NCI-H1092 treated with DMSO at 0.1 percent for 48 hours (cell line): ENCODE measurements around the gene KIAA1958.

Source experiments
- DNase-seq: peaks from one replicate; lab custom pipeline; 2025; lab: John Stamatoyannopoulos, UW

KIAA1958 gene, protein sequence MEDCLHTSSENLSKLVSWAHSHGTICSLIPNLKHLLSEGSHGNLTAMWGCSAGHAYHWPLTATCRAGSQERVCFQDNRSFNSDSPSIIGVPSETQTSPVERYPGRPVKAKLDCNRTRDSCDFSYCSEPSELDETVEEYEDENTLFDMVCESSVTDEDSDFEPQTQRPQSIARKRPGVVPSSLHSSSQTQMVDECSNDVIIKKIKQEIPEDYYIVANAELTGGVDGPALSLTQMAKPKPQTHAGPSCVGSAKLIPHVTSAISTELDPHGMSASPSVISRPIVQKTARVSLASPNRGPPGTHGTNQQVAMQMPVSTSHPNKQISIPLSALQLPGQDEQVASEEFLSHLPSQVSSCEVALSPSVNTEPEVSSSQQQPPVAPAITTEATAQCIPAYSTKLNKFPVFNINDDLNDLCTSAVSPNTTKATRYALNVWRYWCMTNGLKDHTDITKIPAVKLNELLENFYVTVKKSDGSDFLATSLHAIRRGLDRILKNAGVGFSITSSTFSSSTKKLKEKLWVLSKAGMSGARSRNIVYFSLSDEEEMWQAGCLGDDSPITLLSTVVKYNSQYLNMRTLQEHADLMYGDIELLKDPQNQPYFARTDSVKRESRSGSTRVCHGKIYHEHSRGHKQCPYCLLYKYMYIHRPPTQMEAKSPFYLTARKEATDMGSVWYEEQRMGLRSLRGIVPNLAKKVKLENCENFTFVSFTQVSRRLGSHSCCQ

DNA sequence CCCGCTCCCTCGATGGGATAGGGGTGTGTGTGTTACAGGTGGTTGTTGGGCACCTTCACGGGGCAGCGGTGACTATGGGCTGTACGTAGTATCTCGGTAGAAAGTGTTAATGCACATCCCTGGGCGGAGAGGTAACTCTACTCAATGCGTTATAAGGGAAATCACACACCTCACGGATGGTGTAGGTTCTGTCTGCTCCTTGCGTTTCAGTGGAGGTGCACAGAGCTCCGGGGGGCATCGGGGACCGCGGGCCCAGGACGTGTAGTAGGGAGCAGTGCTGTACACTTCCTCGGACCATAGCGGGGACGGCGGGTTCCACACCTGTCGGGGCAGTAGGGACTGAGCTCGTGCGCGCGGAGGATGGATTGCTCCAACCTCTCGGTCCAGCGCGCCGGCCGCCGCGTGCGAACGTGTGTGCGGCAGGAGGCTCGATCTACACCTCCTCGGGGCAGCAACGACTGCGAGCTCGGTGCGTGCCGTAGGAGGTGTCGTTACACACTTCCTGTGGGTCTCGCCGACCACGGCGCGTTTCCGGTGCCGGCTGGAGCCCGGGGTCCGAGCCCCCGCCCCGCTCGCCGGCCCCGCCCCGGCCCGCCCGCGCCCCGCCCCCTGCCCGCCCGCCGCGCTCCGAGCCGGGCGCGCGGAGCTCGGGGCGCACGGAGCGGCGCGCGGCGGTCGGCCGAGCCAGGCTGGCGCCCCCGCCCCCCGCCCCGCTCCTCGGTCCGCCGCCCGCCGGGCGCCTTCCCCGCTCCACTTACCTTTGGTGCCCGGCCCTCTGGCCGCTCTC, at the start of gene KIAA1958:
Gene KIAA1958, plus strand, starts transcription at position 607 of the 787 bp plus-strand sequence. CDS start 87,254 bp downstream, outside the sequence.
- DNase-seq = peak; percentile 75

DNA sequence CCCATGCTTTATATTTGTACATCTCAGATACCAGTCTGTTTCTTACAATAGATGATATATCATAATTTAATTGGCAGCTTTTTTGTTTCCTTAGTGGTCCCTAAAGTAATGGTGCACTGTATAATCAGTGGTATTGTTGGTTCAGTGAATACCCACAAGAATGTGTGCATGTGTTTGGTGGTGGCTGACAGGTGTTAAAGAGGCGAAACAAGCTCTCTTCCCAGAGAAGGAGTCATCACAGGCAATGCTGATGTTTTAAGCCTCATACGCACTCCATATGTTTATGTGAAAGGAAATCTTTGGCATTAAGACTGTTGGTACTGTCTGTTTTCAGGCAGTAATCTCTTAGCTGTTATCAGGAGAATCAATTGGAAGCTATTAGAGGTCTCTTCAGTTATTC, 49.2 kb upstream of the KIAA1958 start:
- no peak for DNase-seq

DNA sequence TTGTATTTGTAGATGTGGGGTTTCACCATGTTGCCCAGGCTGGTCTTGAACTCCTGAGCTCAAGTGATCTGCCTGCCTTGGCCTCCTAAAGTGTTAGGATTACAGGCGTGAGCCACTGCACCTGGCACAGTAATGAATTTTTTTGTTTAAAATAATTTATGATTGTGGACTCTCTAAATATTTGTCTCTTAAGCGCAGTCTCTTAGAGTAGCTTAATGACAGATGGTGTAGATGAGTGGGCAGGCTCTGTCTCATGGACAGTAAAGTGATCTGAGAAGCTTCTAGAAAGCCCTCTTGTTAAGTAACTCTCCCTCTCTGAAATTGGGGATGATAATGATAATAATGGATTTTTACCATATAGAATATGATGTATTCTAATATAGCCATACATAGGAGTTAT, 47.5 kb upstream of the KIAA1958 start:
- DNase-seq = peak; percentile 47

DNA sequence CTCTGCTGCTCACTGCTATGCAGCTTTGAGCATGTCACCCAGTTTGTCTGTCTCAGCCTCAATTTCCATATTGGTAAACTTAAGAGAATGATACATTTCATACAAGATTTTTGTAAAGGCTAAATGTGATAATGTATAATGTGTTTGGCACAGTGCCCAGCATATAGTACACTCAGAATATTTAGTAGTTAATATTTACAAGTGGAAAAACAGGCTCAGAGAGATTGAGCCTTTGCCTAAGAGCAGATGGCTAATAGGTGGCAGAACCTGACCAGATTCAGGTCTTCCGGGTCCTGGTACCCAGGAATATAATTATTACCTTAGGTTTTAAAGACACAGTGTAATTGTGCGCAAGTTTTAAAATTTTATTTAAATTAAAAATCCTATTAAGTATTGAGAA, 46.8 kb upstream of the KIAA1958 start:
- no peak for DNase-seq

DNA sequence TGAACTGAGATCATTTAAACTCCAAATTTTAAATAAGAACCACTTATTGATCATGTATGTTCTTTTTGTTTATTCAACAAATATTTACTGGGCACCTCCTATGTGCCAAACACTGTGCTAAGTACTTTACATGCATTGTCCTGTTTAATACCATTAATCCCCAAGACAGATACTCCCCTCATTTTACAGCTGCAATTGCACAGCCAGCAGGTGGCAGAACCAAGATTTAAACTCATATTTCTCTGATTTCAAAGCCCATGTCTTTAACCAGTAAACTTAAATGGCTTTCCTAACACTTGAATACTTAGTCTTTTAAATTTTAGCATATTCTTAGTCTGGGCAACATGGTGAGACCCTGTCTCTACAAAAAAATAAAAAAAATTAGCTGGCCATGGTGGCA, 43.4 kb upstream of the KIAA1958 start:
- DNase-seq = no peak

DNA sequence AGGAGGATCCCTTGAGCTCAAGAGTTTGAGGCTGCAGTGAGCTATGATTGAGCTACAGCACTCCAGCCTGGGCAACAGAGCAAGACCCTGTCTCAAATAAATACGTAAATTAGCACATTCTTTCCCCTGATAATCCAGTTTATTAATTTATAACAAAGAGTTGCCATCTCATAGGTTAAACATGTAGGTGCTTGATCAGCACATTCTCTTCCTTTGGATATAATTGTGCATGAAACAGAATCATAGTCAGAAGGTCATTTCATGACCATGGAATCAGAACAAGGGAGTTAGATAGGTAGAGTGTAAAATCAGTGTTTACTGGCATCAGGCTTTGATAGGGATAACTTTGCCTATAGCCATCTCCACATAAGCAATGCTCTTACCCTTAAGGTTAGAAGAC, 43.0 kb upstream of the KIAA1958 start:
- DNase-seq = no peak

DNA sequence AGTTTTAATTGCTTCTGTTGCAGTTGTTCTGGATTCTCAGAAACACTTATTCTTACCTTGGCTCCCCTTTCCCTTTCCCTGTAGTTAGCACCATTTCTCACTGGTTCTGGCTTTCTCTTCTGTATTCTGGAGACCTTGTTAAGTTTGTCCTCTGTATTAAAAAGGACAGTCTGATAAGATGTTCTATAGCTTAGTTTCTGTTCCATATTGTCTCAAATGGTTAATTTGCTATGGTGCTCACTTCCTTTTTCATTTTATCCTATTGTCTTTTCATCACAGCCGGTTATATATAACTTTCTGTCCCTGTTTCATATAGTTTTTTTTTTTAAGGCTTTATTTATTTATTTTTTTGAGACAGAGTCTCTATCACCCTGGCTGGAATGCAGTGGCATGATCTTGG, 41.4 kb upstream of the KIAA1958 start:
- DNase-seq = no peak

DNA sequence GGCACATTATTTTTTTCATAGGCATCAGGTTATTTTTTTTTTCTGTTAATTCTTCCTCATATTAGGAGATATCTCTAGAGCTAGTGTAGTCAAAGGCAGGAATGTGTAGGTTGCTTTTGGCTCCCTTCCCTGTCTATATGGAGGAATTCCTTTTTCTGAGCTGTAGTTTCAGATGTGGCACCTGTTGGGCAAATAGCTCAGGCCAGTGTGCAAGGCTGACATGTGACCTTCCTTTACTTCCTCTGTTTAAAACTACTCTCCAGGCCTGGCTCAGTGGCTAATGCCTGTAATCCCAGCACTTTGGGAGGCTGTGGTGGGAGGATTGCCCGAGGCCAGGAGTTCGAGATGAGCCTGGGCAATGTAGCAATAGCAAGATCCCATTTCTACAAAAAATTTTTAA, 40.5 kb upstream of the KIAA1958 start:
- DNase-seq = no peak

DNA sequence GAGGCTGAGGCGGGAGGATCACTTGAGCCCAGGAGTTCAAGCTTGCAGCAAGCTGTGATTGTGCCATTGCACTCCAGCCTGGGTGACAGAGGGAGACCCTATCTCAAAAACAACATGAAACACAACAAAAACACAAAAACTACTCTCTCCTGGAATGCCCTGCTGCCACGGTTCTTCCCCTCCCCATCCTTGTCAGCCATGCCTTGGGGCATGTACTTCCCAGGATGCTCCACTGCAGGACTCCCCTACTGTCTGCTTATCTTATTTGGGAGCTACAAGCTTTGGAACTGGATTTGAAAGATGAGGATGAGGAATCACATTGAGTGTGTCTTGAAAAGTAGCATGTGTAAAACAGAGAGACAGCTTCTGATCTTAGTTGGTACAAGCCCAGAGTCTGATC, 40.1 kb upstream of the KIAA1958 start:
- no peak for DNase-seq

DNA sequence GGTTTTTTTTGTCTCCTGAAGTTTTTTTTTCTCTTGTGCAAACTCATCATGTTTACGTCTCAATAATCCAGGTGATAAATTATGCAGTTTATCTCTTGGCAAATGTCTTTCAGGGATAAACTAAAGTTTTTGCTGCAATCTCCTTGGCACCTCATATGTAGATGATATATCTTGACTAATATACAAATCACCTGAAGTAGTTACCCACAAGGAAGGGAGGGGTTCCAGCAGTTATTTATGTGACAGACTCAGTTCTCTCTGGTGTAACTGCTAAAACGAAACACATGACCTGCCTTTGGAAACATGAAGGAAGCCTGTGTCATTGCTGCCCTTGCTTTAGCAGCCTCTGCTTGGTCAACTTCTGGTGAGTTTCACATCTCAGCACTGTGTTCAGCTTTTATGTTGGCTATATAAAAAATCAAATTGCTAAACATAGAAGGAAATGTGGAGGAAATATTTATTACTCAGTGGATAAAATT, 39.3 kb upstream of the KIAA1958 start:
- DNase-seq = no peak

DNA sequence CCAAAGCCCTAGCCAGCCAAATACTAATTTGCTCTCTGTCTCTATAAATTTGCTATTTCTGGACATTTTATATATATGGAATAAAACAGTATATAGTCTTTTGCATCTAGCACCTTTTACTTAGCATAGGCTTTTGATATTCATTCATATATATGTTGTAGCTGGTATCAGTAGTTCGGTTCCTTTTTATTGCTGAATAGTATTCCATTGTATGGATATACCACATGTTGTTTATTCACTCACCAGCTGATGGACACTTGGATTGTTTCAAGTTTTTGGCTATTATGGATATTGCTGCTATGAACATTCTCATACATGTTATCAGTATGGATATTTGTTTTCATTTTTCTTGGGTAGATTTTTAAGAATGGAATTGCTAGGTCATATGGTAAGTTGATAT, 23.8 kb upstream of the KIAA1958 start:
- DNase-seq = no peak

DNA sequence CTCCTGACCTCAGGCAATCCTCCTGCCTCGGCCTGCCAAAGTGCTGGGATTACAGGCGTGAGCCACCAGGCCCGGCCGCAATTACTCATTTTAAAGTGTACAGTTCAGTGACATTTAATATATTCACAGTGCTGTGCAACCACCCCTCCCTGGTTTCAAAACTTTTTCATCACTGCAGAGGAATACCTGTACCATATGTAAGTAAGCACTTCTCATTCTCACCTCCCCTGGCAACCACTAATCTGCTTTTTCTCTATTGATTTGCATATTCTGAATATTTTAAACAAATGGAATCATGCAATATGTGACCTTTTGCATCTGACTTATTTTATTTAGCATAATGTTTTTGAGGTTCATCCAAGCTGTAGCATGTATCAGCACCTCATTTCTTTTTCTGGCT, 21.3 kb upstream of the KIAA1958 start:
- no peak for DNase-seq

DNA sequence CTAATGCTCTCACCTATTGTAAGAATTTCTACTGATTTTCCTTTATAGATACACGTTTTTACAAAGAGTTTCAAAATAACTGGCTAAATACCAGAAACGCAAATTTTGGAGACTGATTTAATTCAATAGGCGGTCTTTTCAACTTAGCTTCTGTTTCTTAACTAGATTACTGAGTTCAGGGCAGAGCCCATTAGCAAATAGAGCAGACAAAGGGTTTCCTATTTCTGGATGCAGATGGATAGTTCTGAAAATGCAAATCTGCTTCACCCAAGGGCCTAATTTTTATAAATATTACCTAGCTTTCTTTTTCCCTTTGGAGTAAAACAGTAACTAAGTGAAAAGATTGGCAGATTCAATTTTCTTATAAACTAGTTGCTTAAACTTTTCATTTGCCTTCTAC, 13.6 kb upstream of the KIAA1958 start:
- DNase-seq = no peak

DNA sequence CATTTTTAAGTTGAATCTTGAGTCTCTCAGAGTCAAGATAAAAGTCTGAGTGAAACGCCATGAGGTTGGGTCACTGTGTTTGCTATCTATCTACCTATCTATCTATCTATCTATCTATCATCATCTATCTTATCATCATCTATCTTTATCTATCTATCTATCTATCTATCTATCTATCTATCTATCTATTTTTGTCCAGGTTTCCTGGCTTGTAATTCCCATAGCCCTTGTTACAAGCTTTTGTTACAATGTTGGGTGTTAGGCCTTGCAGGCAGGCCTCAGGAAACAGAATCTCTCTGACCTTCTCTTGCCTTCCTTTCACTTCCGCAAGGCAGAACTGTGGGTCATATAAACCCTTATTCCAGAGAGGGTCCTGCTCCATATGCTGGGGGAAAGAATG, 12.6 kb upstream of the KIAA1958 start:
- no peak for DNase-seq

DNA sequence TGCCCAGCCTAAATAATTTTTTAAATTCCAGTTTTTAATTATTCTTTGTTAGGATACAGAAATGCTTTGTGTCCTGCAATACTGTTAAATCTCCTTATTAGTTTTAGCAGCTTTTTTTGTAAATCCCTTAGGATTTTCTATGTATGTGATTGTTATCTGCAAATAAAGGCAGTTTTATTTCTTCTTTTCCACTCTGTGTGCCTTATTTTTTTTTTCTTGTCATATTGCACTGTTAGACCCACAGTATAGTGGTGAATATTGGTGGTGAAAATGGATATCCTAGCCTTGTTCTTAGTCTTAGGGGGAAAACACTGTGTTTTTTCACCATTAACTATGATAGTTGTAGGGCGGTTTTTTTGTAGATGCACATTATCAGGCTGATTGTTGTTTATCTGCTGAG, 11.3 kb upstream of the KIAA1958 start:
- no peak for DNase-seq

DNA sequence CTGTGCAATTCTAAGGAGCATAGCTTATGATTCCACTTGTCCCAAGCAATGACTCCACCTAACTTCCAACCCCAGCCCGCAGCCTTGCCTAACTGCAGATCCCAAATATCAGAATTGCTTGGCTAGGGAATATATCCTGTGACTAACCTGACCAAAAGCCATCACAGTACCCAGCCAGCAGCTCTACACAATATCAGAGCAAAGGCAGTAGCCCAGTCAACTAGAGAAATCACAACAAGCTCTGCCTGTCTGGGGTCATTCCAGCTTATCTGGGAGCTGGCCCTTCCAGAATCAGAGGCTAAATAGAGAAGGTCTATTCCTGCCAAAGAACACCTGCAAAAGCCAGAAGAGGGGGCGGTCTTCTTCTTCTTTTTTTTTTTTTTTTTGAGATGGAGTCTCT, 9.3 kb upstream of the KIAA1958 start:
- no peak for DNase-seq

DNA sequence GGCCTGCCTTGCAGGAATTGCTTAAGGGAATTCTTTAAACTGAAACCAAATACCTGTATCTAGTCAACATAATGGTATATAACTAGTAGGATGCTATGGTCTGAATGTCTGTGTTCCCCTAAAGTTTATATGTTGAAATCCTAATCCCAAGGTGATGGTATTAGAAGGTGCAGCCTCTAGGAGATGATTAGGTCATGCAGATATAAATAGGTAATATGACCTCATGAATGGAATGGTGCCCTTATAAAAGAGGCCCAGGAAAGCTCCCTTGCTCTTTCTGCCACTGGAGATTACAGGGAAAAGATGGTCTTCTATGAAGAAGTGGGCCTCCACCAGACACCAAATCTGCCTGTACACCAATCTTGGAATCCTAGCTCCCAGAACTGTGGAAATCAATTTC, 7.4 kb upstream of the KIAA1958 start:
- no peak for DNase-seq

DNA sequence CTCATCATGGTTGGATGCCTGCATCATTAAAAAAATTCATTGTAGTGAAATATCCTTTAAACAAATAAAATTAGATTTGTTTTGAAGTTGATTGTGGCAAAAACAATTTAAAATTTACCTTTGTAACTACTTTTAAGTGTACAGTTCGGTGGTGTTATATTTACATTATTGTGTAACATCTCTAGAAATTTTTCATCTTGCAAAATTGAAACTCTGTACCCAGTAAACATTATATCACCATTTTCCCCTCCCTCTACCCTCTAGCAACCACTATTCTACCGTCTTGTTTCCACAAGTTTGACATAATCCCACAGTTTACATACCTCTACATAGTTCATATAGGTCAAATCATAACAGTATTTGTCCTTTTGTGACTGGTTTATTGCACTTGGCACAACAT, 2.0 kb upstream of the KIAA1958 start:
- no peak for DNase-seq

DNA sequence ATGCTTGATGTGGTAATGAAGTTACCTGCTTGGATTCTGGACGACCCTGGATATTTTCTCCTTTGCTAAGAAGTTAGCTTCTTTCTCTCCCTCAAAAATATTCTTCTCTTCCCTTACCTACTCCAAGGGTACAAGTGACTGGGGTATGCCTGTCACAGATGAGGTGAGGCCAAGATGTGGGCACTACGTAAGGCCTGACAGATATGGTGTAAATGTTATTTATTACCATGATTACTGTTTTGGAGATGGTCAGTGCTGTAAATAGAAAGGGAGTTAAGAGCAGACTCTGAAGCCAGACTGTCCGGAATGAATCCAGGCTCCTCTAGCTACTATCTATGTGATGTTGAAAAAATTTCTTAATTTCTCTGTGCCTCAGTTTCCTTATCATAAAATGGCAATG, 1.1 kb upstream of the KIAA1958 start:
- DNase-seq = no peak

DNA sequence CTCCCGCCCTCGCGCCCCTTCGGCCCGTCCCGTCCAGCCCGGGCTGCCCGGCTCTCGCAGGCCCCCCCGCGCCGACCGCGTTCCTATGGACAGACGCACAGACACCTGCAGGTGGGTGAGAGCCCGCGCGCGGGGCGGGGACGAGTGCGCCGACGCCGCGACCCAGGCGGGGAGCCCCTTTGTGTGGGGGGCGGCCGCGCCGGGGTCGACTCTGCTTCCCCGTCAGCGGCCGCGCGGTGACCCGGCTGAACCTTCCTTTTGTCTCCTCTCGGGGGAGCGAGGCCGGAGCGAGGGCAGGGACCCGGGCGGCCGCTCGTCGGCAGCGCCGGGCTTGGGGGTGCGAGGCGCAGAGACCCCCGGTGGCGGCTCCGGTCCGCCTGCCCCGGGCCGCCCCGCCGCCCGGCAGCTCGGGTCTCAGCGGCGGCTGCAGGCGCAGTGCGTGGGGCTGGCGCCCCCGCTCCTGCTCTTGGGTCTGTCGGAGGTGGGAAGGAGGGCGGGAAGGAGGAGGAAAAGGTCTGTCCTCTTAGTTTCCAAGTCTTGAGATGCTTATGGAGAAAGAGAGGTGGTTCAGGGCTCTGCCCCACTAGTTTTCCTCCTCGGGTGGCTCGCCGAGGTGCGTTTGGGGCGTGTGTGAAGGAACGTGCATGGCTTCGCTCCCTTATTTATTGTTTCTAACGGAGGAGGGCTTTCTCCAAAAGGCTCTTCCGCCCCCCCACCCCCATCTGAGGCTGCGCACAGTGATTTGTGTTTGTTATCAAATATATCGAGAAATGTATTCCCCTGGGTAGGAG, 576 bp downstream of the KIAA1958 start:
- peak; percentile 39 for DNase-seq

DNA sequence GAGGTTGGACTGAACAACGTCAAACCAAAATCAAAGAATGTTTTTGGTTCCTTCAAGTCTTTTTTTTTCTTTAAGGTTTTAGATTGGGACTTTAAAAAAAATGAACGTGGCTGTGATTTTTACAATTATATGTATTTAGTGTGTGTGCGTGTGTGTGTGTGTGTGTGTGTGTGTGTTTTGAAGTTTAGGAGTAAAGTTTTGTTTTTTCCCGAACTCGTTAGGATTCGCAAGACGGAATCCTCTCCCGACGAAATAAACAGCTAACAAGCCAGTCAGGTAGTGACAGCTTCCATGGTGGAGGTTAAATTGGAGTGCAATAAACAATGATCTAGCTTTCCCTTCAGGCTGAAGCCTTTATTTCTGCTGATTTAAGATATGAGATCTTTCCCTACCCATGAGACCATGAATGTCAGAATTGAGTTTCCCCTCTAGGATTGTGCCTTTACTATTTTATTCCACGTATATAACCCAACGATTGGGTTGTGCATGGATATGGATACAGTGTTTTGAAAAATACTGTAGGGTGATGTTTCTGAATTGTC, 1.2 kb downstream of the KIAA1958 start:
- no peak for DNase-seq
